Peyer's patch (tissue), 4 donors: ENCODE results near the gene CDH4.

ENCODE experiments used
- CTCF ChIP-seq, 6 experiments: fragments of 450-650 bp in 4 of 6; fragments of 200-600 bp in 2 of 6; sonication (generic) in 1 of 6; IDR thresholded peaks; one replicate each; pipeline ENCODE4 v1.5.1; 2017 to 2019; ENCODE audit warnings: antibody characterized with exemption in 6 of 6, mild to moderate bottlenecking in 3 of 6, moderate library complexity in 1 of 6
- POLR2A ChIP-seq, 2 donors: fragments of 450-650 bp; IDR thresholded peaks; one replicate each; pipeline ENCODE4 v1.5.1; 2017; ENCODE audit warnings: antibody characterized with exemption in 2 of 2, mild to moderate bottlenecking in 2 of 2, moderate library complexity in 2 of 2

GRCh38 chr20:61968932-61969331 lies 716.9 kb downstream of the CDH4 start:
- TF ChIP-seq CTCF (IDR thresholded peaks at IDR 0.05), result no peak
- TF ChIP-seq POLR2A (IDR thresholded peaks at IDR 0.05), result no peak
